Measurements from ENCODE around the gene NFIA. TPM values are rescaled to one million over a fixed set of nuclear protein-coding genes. Genes with fewer than 3 reads are reported as not detected.

NFIA gene
- total and polyA plus RNA-seq, 7 donors = 4.0 to 42.7 (median 30.6) TPM

DNA sequence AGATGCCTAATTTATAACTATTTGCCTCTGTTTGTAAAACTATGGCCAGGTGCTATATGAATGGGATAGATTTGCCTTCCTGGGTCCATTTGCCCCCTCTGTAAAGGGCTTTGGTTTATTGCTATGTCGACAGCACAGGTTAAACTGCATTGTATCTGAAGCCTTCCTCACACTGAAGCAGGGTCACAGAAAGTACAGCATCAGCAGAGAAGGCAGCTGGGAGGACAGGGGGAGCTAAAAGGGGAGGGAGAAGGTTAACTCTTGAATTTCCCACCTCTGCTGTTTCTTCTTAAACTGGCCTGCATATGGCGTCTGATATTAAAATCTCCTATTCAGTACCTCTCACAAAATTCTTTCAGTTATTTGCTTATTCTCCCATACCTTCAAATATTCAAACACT is 345.1 kb downstream of the NFIA start:
- Histone ChIP-seq H3K4me1 (peaks cover 19% of the 10 kb centered on the region), H3K4me3 (no peak overlapping the region), H3K9me3 (no peaks in the 10 kb centered on the region), H3K27ac (no peak overlapping the region), H3K27me3 (ENCODE audit: insufficient read depth in 3 of 3, low read length in 2 of 3) (no peaks in the 10 kb centered on the region), H3K36me3 (ENCODE audit: insufficient read depth in 1 of 2, low read depth in 1 of 2) (no peaks in the 10 kb centered on the region)
- DNase-seq (no peak), ATAC-seq (no peak)
- TF ChIP-seq CTCF (IDR thresholded peaks at IDR 0.05) = no peak
- 53 to 72% (median 60%) methylated on average over 2 of the region's 2 CpGs for WGBS, 3 donors
- intact Hi-C loops (cut with DNase I) = loop anchor here in 1 of 2 donors (10.0 kb wide), 1 partner anchor 1013 kb away; no protein-coding TSS in a partner anchor

GRCh38 chr1:61428146-61428545 is 345.8 kb downstream of the NFIA start:
- WGBS, 3 donors = 69 to 80% (median 72%) methylated on average over 2 of the region's 2 CpGs
- H3K9me3 ChIP-seq = no peaks in the 10 kb centered on the region
- peaks cover 19% of the 10 kb centered on the region for H3K4me1 ChIP-seq
- intact Hi-C loops (cut with DNase I) = loop anchor here in 1 of 2 donors (10.0 kb wide), 1 partner anchor 1013 kb away; no protein-coding TSS in a partner anchor
- no peak for ATAC-seq
- H3K27me3 ChIP-seq (ENCODE audit: insufficient read depth in 3 of 3, low read length in 2 of 3) = no peaks in the 10 kb centered on the region
- H3K4me3 ChIP-seq = no peak overlapping the region
- TF ChIP-seq CTCF (IDR thresholded peaks at IDR 0.05) = no peak
- H3K27ac ChIP-seq = no peak overlapping the region
- no peaks in the 10 kb centered on the region for H3K36me3 ChIP-seq (ENCODE audit: insufficient read depth in 1 of 2, low read depth in 1 of 2)
- no peak for DNase-seq

DNA sequence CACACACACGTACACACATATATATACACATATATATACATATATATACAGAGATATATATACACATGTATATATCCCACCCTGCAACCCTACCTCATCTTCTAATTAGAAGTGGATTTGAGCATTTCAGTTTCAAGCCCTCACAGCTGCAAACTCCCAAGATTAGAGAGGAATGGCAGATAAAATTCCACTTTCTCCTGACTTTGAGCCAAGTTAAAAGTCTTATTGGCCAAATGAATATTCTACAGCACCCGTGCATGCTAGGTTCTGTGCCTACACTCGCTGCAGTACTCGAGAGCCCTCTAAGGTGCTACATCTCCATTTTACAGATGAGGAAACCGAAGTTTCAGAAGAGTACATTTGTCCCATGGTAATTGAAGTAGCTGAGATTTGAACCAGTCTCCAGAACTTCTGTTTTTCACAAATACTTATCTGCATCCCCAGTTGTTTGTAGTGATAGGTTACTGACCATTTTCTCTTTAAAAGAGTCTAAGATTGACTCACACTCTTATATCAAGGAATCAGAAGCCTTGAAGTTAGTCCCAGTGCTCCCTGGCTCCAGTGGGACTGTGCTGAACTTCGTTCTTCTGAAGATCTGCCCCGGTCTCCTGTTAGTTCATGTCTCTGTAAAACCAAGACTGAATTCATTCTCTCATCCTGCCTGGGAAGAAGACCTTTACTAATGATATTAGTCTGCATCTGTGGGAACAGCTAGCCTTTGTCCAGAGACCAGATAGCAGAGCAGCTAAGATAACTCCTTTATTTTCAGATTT is 350.4 kb downstream of the NFIA start:
- WGBS, 3 donors = 64 to 69% (median 66%) methylated on average over 7 of the region's 7 CpGs

DNA sequence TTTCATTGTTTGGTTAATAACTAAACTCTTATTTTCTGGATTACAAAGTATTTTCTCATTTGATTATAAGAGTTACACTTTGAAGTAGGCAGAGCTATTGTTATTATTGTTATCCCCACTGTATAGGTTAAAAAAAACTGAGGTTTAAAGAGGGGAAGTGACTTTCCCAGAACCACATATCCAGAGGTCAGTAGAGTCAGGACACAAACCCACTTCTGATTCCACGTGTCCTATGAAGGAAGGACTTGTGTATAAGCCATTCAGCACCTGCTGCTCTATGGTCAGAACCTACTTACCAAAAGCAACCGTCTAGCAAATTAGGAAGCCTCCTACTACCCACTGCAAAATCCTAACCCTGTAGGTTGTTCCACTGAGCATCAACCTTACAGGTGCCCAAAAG is 351.3 kb downstream of the NFIA start:
- Histone ChIP-seq H3K36me3 (ENCODE audit: insufficient read depth in 1 of 2, low read depth in 1 of 2) (no peaks in the 10 kb centered on the region), H3K4me3 (no peak overlapping the region), H3K4me1 (peaks cover 4% of the 10 kb centered on the region), H3K27ac (no peak overlapping the region), H3K9me3 (no peaks in the 10 kb centered on the region), H3K27me3 (ENCODE audit: insufficient read depth in 3 of 3, low read length in 2 of 3) (no peaks in the 10 kb centered on the region)
- no peak for ATAC-seq
- DNase-seq = no peak
- intact Hi-C loops (cut with DNase I) = no loop called here
- 49 to 60% (median 52%) methylated on average over 2 of the region's 2 CpGs for WGBS, 3 donors
- no peak for TF ChIP-seq CTCF (IDR thresholded peaks at IDR 0.05)

More for the DNA sequence above, 350.4 kb downstream of the NFIA start:
- ATAC-seq = no peak
- H3K27ac ChIP-seq = no peak overlapping the region
- TF ChIP-seq CTCF (IDR thresholded peaks at IDR 0.05) = no peak
- H3K4me1 ChIP-seq = peaks cover 4% of the 10 kb centered on the region
- intact Hi-C loops (cut with DNase I) = no loop called here
- H3K9me3 ChIP-seq = no peaks in the 10 kb centered on the region
- H3K36me3 ChIP-seq (ENCODE audit: insufficient read depth in 1 of 2, low read depth in 1 of 2) = no peaks in the 10 kb centered on the region
- no peak overlapping the region for H3K4me3 ChIP-seq
- no peak for DNase-seq
- H3K27me3 ChIP-seq (ENCODE audit: insufficient read depth in 3 of 3, low read length in 2 of 3) = no peaks in the 10 kb centered on the region

Measured in psoas muscle (tissue), 8 donors.